K562 (cell line): ENCODE data around the gene BLTP3B. TPM values are rescaled to one million over a fixed set of nuclear protein-coding genes. Genes with fewer than 3 reads are reported as not detected.

Source experiments
- ATAC-seq: fragments of 200-7000 bp; cut with Tn5 transposase; 3 replicates; pipeline ENCODE4 v1.9.1; 2020; ENCODE audit warnings: moderate library complexity
- BruUV-seq: library from RNA; stranded (reverse); fragments of 400-500 nt; replicated peaks from 2 replicates; lab custom pipeline; 2021; lab: Mats Ljungman, UMichigan
- CTCF ChIA-PET: fragments of 300-600 bp; formaldehyde crosslinking; extraction: SDS; loops from one replicate; lab custom pipeline; 2021; ENCODE audit warnings: low intra/inter-chr PET ratio; lab: Yijun Ruan, JAX
- POLR2A ChIA-PET: fragments of 300-600, 350-650 bp; sonication (Branson Sonifier 250); formaldehyde crosslinking; extraction: SDS; loops from one replicate; lab custom pipeline; 2021; ENCODE audit warnings: antibody characterized with exemption, inconsistent platforms; lab: Yijun Ruan, JAX
- DNase-seq, 4 experiments: peaks; one replicate each; pipeline versions ENCODE4 v3.0.0 to v3.0.0-alpha.2; 2011 to 2018; ENCODE audit warnings: low spot score in 3 of 4, mixed read lengths in 3 of 4; ENCODE audit errors: extremely low read depth in 1 of 4
- FAIRE-seq: peaks from 2 replicates; lab custom pipeline; 2011; peaks lifted over from hg19 to GRCh38; lab: Jason Lieb, UNC
- H2AFZ ChIP-seq: 2 replicates; pipeline ENCODE4 v1.6.0; 2011; ENCODE audit warnings: low read depth, low read length, control low read depth, inconsistent platforms
- H3K27ac ChIP-seq: fragments of 200-600 bp; 3 replicates; pipeline ENCODE4 v1.8.0; 2011; ENCODE audit warnings: low read depth, mild to moderate bottlenecking, control low read depth, inconsistent platforms, low read length, moderate library complexity, mixed read lengths; ENCODE audit errors: extremely low read depth
- H3K27me3 ChIP-seq, 2 experiments: fragments of 300-600 bp in 1 of 2; 2 replicates in 1 of 2; 3 replicates in 1 of 2; pipeline versions ENCODE4 v1.6.0 to v1.8.0; 2011; ENCODE audit warnings: inconsistent platforms in 2 of 2, low read length in 2 of 2, mild to moderate bottlenecking in 1 of 2, mixed read lengths in 1 of 2, moderate library complexity in 1 of 2; ENCODE audit not compliant: control insufficient read depth in 2 of 2, insufficient read depth in 2 of 2
- H3K36me3 ChIP-seq: fragments of 300-600 bp; 3 replicates; pipeline ENCODE4 v1.8.0; 2011; ENCODE audit warnings: mild to moderate bottlenecking, low read length, inconsistent platforms; ENCODE audit not compliant: control insufficient read depth, insufficient read depth
- H3K4me1 ChIP-seq, 2 experiments: fragments of 200-600 bp in 1 of 2; replicated peaks in 1 of 2; 2 replicates in 1 of 2; 3 replicates in 1 of 2; pipeline versions ENCODE4 v1.5.1 to v1.8.0; 2011; ENCODE audit warnings: inconsistent platforms in 2 of 2, low read length in 2 of 2, mild to moderate bottlenecking in 1 of 2, mixed read lengths in 1 of 2, moderate library complexity in 1 of 2; ENCODE audit not compliant: control insufficient read depth in 2 of 2, insufficient read depth in 2 of 2
- H3K4me2 ChIP-seq: 2 replicates; pipeline ENCODE4 v1.6.1; 2011; ENCODE audit warnings: low read length, control low read depth, inconsistent platforms, mixed read lengths; ENCODE audit not compliant: insufficient read depth
- H3K4me3 ChIP-seq: fragments of 200-600 bp; sonication (generic), shearing (Covaris generic); 2 replicates; pipeline ENCODE4 v1.5.1; 2016; ENCODE audit warnings: control low read depth, inconsistent platforms
- H3K79me2 ChIP-seq: fragments of 200-600 bp; 3 replicates; pipeline ENCODE4 v1.8.0; 2011; ENCODE audit warnings: low read length, inconsistent platforms; ENCODE audit not compliant: control insufficient read depth, insufficient read depth
- H3K9ac ChIP-seq, 2 experiments: 2 replicates each; pipeline versions ENCODE4 v1.6.0 to v1.6.1; 2011; ENCODE audit warnings: low read depth in 2 of 2, low read length in 2 of 2, control low read depth in 1 of 2, inconsistent platforms in 1 of 2, mild to moderate bottlenecking in 1 of 2, mixed read lengths in 1 of 2; ENCODE audit not compliant: insufficient read depth in 1 of 2
- H3K9me1 ChIP-seq: one replicate; pipeline ENCODE4 v1.6.0; 2011; ENCODE audit warnings: inconsistent platforms, mild to moderate bottlenecking, low read length, moderate library complexity; ENCODE audit not compliant: control insufficient read depth, insufficient read depth
- H3K9me3 ChIP-seq: replicated peaks from 2 replicates; pipeline ENCODE4 v1.5.1; 2011; ENCODE audit warnings: low read depth, low read length, inconsistent platforms; ENCODE audit not compliant: control insufficient read depth, insufficient read depth
- H4K20me1 ChIP-seq: replicated peaks from 2 replicates; pipeline ENCODE4 v1.6.1; 2011; ENCODE audit warnings: low read length, inconsistent platforms, mixed read lengths; ENCODE audit not compliant: control insufficient read depth, insufficient read depth
- ASH1L ChIP-seq: fragments of 450-650 bp; IDR thresholded peaks from 2 replicates; pipeline ENCODE4 v1.6.1; 2018; ENCODE audit warnings: borderline replicate concordance, mild to moderate bottlenecking, low read depth; ENCODE audit not compliant: partially characterized antibody
- BRD9 ChIP-seq: fragments of 450-650 bp; IDR thresholded peaks from 2 replicates; pipeline ENCODE4 v1.6.1; 2018; ENCODE audit warnings: low read depth; ENCODE audit not compliant: partially characterized antibody
- C11orf30 ChIP-seq: fragments of 450-650 bp; IDR thresholded peaks from 2 replicates; pipeline ENCODE4 v1.6.1; 2016; ENCODE audit warnings: low read depth, mild to moderate bottlenecking
- CEBPB ChIP-seq: fragments of 450-650 bp; IDR thresholded peaks from 2 replicates; pipeline ENCODE4 v1.6.1; 2016; ENCODE audit warnings: missing genetic modification characterization, missing compliant biosample characterization
- FOXK2 ChIP-seq, 2 experiments: fragments of 450-650 bp; IDR thresholded peaks in 1 of 2; conservative IDR thresholded peaks in 1 of 2; 2 replicates each; pipeline ENCODE4 v1.6.1; 2016; ENCODE audit warnings: low read depth in 2 of 2, mild to moderate bottlenecking in 1 of 2
- HMBOX1 ChIP-seq: sonication (generic); IDR thresholded peaks from 2 replicates; pipeline ENCODE4 v1.6.1; 2016
- JUN ChIP-seq, 2 experiments: sonication (generic) in 1 of 2; formaldehyde crosslinking in 1 of 2; IDR thresholded peaks; 2 replicates each; pipeline versions ENCODE4 v1.6.1 to v1.8.0; 2012 to 2022; ENCODE audit warnings: borderline replicate concordance in 2 of 2, mild to moderate bottlenecking in 2 of 2, improper control_type of control experiment in 1 of 2, low read depth in 1 of 2, low read length in 1 of 2, missing genetic modification reagents in 1 of 2
- NR2C2 ChIP-seq, 2 experiments: fragments of 200-800 bp in 1 of 2; sonication (Bioruptor generic) in 1 of 2; sonication (generic) in 1 of 2; formaldehyde crosslinking in 1 of 2; IDR thresholded peaks; 2 replicates each; pipeline versions ENCODE4 v1.6.1 to v1.8.0; 2016 to 2022; ENCODE audit warnings: mild to moderate bottlenecking in 1 of 2, missing compliant biosample characterization in 1 of 2, missing genetic modification characterization in 1 of 2, missing genetic modification reagents in 1 of 2
- NRF1 ChIP-seq, 2 experiments: fragments of 450-650 bp; IDR thresholded peaks in 1 of 2; conservative IDR thresholded peaks in 1 of 2; 2 replicates each; pipeline ENCODE4 v1.6.1; 2014; ENCODE audit warnings: mild to moderate bottlenecking in 2 of 2
- SMAD4 ChIP-seq: fragments of 250-450 bp; sonication (Bioruptor Pico); conservative IDR thresholded peaks from 2 replicates; pipeline ENCODE4 v1.8.0; 2021; ENCODE audit warnings: inconsistent platforms, mild to moderate bottlenecking, moderate library complexity
- SMARCA4 ChIP-seq: fragments of 450-650 bp; IDR thresholded peaks from 2 replicates; pipeline ENCODE4 v1.6.1; 2016
- SMARCE1 ChIP-seq: fragments of 450-650 bp; IDR thresholded peaks from 2 replicates; pipeline ENCODE4 v1.7.1; 2016; ENCODE audit warnings: mild to moderate bottlenecking
- STAT5B ChIP-seq: fragments of 250-450 bp; sonication (Bioruptor Pico); IDR thresholded peaks from 2 replicates; pipeline ENCODE4 v1.8.0; 2021; ENCODE audit warnings: mild to moderate bottlenecking, inconsistent platforms
- TEAD4 ChIP-seq, 2 experiments: sonication (generic) in 1 of 2; formaldehyde crosslinking in 1 of 2; IDR thresholded peaks; 2 replicates each; pipeline versions ENCODE4 v1.6.1 to v1.8.0; 2012 to 2022; ENCODE audit warnings: borderline replicate concordance in 1 of 2, inconsistent platforms in 1 of 2, low read length in 1 of 2, mild to moderate bottlenecking in 1 of 2, missing genetic modification reagents in 1 of 2
- THAP7 ChIP-seq: fragments of 250-450 bp; sonication (Bioruptor Pico); IDR thresholded peaks from 2 replicates; pipeline ENCODE4 v1.5.0; 2021
- ZNF511 ChIP-seq: sonication (generic); formaldehyde crosslinking; IDR thresholded peaks from 2 replicates; pipeline ENCODE4 v1.8.0; 2022; ENCODE audit warnings: mild to moderate bottlenecking, missing genetic modification reagents
- ZNF561 ChIP-seq: fragments of 450-650 bp; formaldehyde crosslinking; conservative IDR thresholded peaks from 2 replicates; pipeline ENCODE4 v1.4.0; 2020; ENCODE audit warnings: mild to moderate bottlenecking, moderate library complexity
- ZNF76 ChIP-seq: fragments of 250-450 bp; sonication (Bioruptor Pico); IDR thresholded peaks from 2 replicates; pipeline ENCODE4 v1.4.0; 2020; ENCODE audit warnings: mild to moderate bottlenecking, moderate library complexity, borderline replicate concordance
- WGBS: fragments of 100-300 bp; shearing (Covaris generic); methylation state at CpG from one replicate; pipeline ENCODE4 v1.1.6; 2016; ENCODE audit warnings: low coverage, mixed read lengths; ENCODE audit not compliant: insufficient coverage; ENCODE audit errors: missing lambda C conversion rate; 5-methylcytosine and 5-hydroxymethylcytosine counted together
- in situ Hi-C: fragments of 300-500 bp; cut with MboI; formaldehyde crosslinking; loops from 4 replicates; pipeline ENCODE4 v1.15.0; 2018; ENCODE audit warnings: inconsistent platforms, mixed read lengths
- intact Hi-C: fragments of 100-400 bp; cut with micrococcal nuclease; formaldehyde crosslinking; loops from 2 replicates; pipeline ENCODE4 v1.14.2; 2022
- polyA plus RNA-seq, 8 experiments: library from polyadenylated mRNA; depleted of rRNA in 4 of 8; stranded (reverse) in 5 of 8; unstranded in 3 of 8; fragments of >200 nt; fragmentation: Nextera tagmentation in 2 of 8; fragmentation: Illumina TruSeq in 1 of 8; extraction: Ambion mirVana in 2 of 8; extraction: Trizol in 1 of 8; gene quantifications; 2 replicates each; pipeline versions ENCODE4 v1.2.1 to v1.2.3, GENCODE V29; 2011 to 2014; ENCODE audit warnings: inconsistent platforms in 1 of 8, missing spikeins in 1 of 8
- total RNA-seq, 7 experiments: library from RNA; depleted of rRNA in 6 of 7; stranded (reverse); fragments of >200 nt in 6 of 7; fragmentation: Illumina TruSeq in 2 of 7; extraction: Trizol in 2 of 7; gene quantifications; 2 replicates each; pipeline versions ENCODE4 v1.2.1 to v1.2.3, GENCODE V29; 2011 to 2021; ENCODE audit warnings: low replicate concordance in 1 of 7

BLTP3B gene
- total and polyA plus RNA-seq, 9 of the 15 experiments (the other 6 are each of a cell fraction or from before 2014, with no cell fraction given), result 3.9 to 27.4 (median 19.7) TPM

GRCh38 chr12:100141666-100141997 is 1.0 kb downstream of the BLTP3B start:
- no peaks in the 10 kb centered on the region for H3K9me3 ChIP-seq
- no peaks in the 10 kb centered on the region for H3K9me1 ChIP-seq
- peak; percentile 43 for ATAC-seq
- H3K36me3 ChIP-seq, result no peaks in the 10 kb centered on the region
- peak in 3 of 4 experiments; percentile 12 to 67 (median 18) for DNase-seq
- in situ Hi-C loops (no loop called here), intact Hi-C loops (loop anchor here (5.0 kb wide), 1 partner anchor 86 kb away; no protein-coding TSS in a partner anchor)
- peaks cover 15 to 18% of the 10 kb centered on the region in 2 experiments; a peak in 4 of 5 replicates for H3K4me1 ChIP-seq
- H3K27me3 ChIP-seq, result no peaks in the 10 kb centered on the region
- peaks cover 54% of the 10 kb centered on the region for H3K79me2 ChIP-seq
- peaks cover 8% of the 10 kb centered on the region; the same call in 1 of the 2 replicates for H4K20me1 ChIP-seq
- peak overlapping the region; percentile 97 for H3K4me3 ChIP-seq
- CTCF ChIA-PET, result interaction anchor here (0.6 kb wide), 1 partner anchor 58 kb away, joined by 3 read pairs; no protein-coding TSS in a partner anchor
- BruUV-seq, result no TSS peak
- H2AFZ ChIP-seq, result peak overlapping the region; percentile 95
- peak overlapping the region; percentile 86 for H3K4me2 ChIP-seq
- POLR2A ChIA-PET, result no interaction called here
- H3K27ac ChIP-seq, result peak overlapping the region; percentile 69
- no peak for FAIRE-seq
- 3% methylated on average over 6 of the region's 6 CpGs for WGBS
- peak overlapping the region; percentile 90 to 100 for H3K9ac ChIP-seq
- TF ChIP-seq C11orf30 (peak; percentile 29; the same call in 1 of the 2 replicates), FOXK2 (conservative IDR thresholded peaks at IDR 0.05 in 1 of 2, IDR thresholded peaks at IDR 0.05 in 1 of 2; ENCODE audit: low read depth in 2 of 2) (peak in 1 of 2 experiments; percentile 71; a peak in 1 of 4 replicates), JUN (IDR thresholded peaks at IDR 0.05; ENCODE audit: borderline replicate concordance, low read depth, low read length) (peak; percentile 63; the same call in 1 of the 2 replicates), JUN (CRISPR knock-in tag; IDR thresholded peaks at IDR 0.05; ENCODE audit: borderline replicate concordance) (no peak), ZNF76 (CRISPR knock-in tag) (no peak), ASH1L (no peak), ZNF511 (CRISPR knock-in tag) (no peak), THAP7 (CRISPR knock-in tag) (no peak), SMARCA4 (peak; percentile 69), NRF1 (conservative IDR thresholded peaks at IDR 0.05 in 1 of 2, IDR thresholded peaks at IDR 0.05 in 1 of 2) (no peak), BRD9 (peak; percentile 59), CEBPB (0 out of 2 replicates have a peak, but pooled peaks have one; percentile 18), SMARCE1 (peak; percentile 65), STAT5B (CRISPR knock-in tag) (no peak), NR2C2 (CRISPR knock-in tag; IDR thresholded peaks at IDR 0.05) (no peak), NR2C2 (tag; IDR thresholded peaks at IDR 0.05) (no peak), TEAD4 (IDR thresholded peaks at IDR 0.05; ENCODE audit: low read length) (peak; percentile 23; the same call in 1 of the 2 replicates), TEAD4 (CRISPR knock-in tag; IDR thresholded peaks at IDR 0.05; ENCODE audit: borderline replicate concordance) (no peak), ZNF561 (CRISPR knock-in tag) (no peak), SMAD4 (CRISPR knock-in tag) (no peak), HMBOX1 (peak; percentile 63; the same call in 1 of the 2 replicates)
